ENCODE results near the gene BCL3. TPM values are rescaled to one million over a fixed set of nuclear protein-coding genes. Genes with fewer than 3 reads are reported as not detected.

BCL3 gene
- total and polyA plus RNA-seq, 2 of the 13 experiments (the other 11 are each of a cell fraction or from before 2014, with no cell fraction given): 2.3 to 4.0 TPM

GRCh38 chr19:44740351-44740824 lies 8.1 kb upstream of the BCL3 start (continued):
- TF ChIP-seq ZNF280D (CRISPR knock-in tag; IDR thresholded peaks at IDR 0.05): no peak
- TF ChIP-seq PAX8 (CRISPR knock-in tag; IDR thresholded peaks at IDR 0.05; ENCODE audit: borderline replicate concordance): no peak
- no peak for TF ChIP-seq ZNF20 (CRISPR knock-in tag; IDR thresholded peaks at IDR 0.05)
- no peak for TF ChIP-seq ZEB1 (IDR thresholded peaks at IDR 0.05; ENCODE audit: insufficient replicate concordance, low read depth)
- TF ChIP-seq NFYB (CRISPR knock-in tag; IDR thresholded peaks at IDR 0.05): no peak
- no peak for TF ChIP-seq SIX1 (CRISPR knock-in tag; IDR thresholded peaks at IDR 0.05; ENCODE audit: borderline replicate concordance)
- no peak for TF ChIP-seq ATRX (CRISPR knock-in tag; IDR thresholded peaks at IDR 0.05; ENCODE audit: borderline replicate concordance)
- no peak for TF ChIP-seq ZNF607 (CRISPR knock-in tag; IDR thresholded peaks at IDR 0.05; ENCODE audit: borderline replicate concordance)
- TF ChIP-seq ZMYM4 (CRISPR knock-in tag; IDR thresholded peaks at IDR 0.05): no peak
- peak; percentile 38; the same call in 1 of the 2 replicates for TF ChIP-seq SOX5 (CRISPR knock-in tag; IDR thresholded peaks at IDR 0.05; ENCODE audit: borderline replicate concordance)
- TF ChIP-seq NR2F6 (IDR thresholded peaks at IDR 0.05): no peak
- peak; percentile 55 for TF ChIP-seq NR2F6 (CRISPR knock-in tag; IDR thresholded peaks at IDR 0.05)
- TF ChIP-seq TRAFD1 (CRISPR knock-in tag; IDR thresholded peaks at IDR 0.05; ENCODE audit: borderline replicate concordance): no peak
- TF ChIP-seq GRHL1 (CRISPR knock-in tag; conservative IDR thresholded peaks at IDR 0.05): no peak
- TF ChIP-seq PAWR (CRISPR knock-in tag; IDR thresholded peaks at IDR 0.05; ENCODE audit: borderline replicate concordance): no peak
- no peak for TF ChIP-seq YY1 (IDR thresholded peaks at IDR 0.05; ENCODE audit: insufficient read depth, insufficient replicate concordance, low read depth, low read length)
- TF ChIP-seq KDM3A (CRISPR knock-in tag; IDR thresholded peaks at IDR 0.05; ENCODE audit: low read depth): 0 out of 2 replicates have a peak, but pooled peaks have one; percentile 30
- TF ChIP-seq GFI1 (CRISPR knock-in tag; IDR thresholded peaks at IDR 0.05; ENCODE audit: borderline replicate concordance): no peak
- no peak for TF ChIP-seq ARID2 (CRISPR knock-in tag; IDR thresholded peaks at IDR 0.05; ENCODE audit: borderline replicate concordance)
- TF ChIP-seq ZZZ3 (CRISPR knock-in tag; IDR thresholded peaks at IDR 0.05; ENCODE audit: borderline replicate concordance): no peak
- peak; percentile 70; the same call in 1 of the 2 replicates for TF ChIP-seq NCOR1 (IDR thresholded peaks at IDR 0.05; ENCODE audit: borderline replicate concordance, low read length)
- TF ChIP-seq KDM5A (IDR thresholded peaks at IDR 0.05; ENCODE audit: borderline replicate concordance, low read length): no peak
- TF ChIP-seq REL (CRISPR knock-in tag; conservative IDR thresholded peaks at IDR 0.05): no peak
- no peak for TF ChIP-seq ZNF737 (CRISPR knock-in tag; IDR thresholded peaks at IDR 0.05; ENCODE audit: borderline replicate concordance)
- no peak for TF ChIP-seq ZNF652 (CRISPR knock-in tag; IDR thresholded peaks at IDR 0.05; ENCODE audit: borderline replicate concordance, low read depth)
